Spleen (tissue), 7 donors: Measurements from ENCODE around the gene HPS4.

ENCODE experiments used
- CTCF ChIP-seq, 11 experiments: fragments of 200-600 bp in 7 of 11; fragments of 450-650 bp in 4 of 11; sonication (generic) in 4 of 11; IDR thresholded peaks in 8 of 11; conservative IDR thresholded peaks in 3 of 11; 1 replicate in 7 of 11; 2 replicates in 4 of 11; pipeline versions ENCODE4 v1.4.0 to v1.8.0; 2016 to 2021; ENCODE audit warnings: antibody characterized with exemption in 11 of 11, inconsistent platforms in 4 of 11, mild to moderate bottlenecking in 1 of 11
- POLR2AphosphoS5 ChIP-seq, 3 donors: sonication (generic); formaldehyde crosslinking; IDR thresholded peaks; one replicate each; pipeline ENCODE4 v1.5.1; 2017; ENCODE audit warnings: antibody characterized with exemption in 3 of 3
- donor health status: DM: no; HTN: no; CAD: no; lungs with moderate emphysema.
- donor health status: DM: no; HTN: no; CAD: no.
- donor health status: DM: no; HTN: no; CAD: no.

- TF ChIP-seq CTCF (IDR thresholded peaks at IDR 0.05 in 8 of 11, conservative IDR thresholded peaks at IDR 0.05 in 3 of 11) (no peak), POLR2AphosphoS5 (IDR thresholded peaks at IDR 0.05) (no peak)
Observed at GRCh38 chr22:26453216-26453615, 30.4 kb downstream of the HPS4 start.
